K562 (cell line): ENCODE data around the gene ABCC11. TPM values are rescaled to one million over a fixed set of nuclear protein-coding genes. Genes with fewer than 3 reads are reported as not detected.

ENCODE experiments used
- ATAC-seq: fragments of 200-7000 bp; cut with Tn5 transposase; 3 replicates; pipeline ENCODE4 v1.9.1; 2020; ENCODE audit warnings: moderate library complexity
- BruUV-seq: library from RNA; stranded (reverse); fragments of 400-500 nt; replicated peaks from 2 replicates; lab custom pipeline; 2021; lab: Mats Ljungman, UMichigan
- CTCF ChIA-PET: fragments of 300-600 bp; formaldehyde crosslinking; extraction: SDS; loops from one replicate; lab custom pipeline; 2021; ENCODE audit warnings: low intra/inter-chr PET ratio; lab: Yijun Ruan, JAX
- POLR2A ChIA-PET: fragments of 300-600, 350-650 bp; sonication (Branson Sonifier 250); formaldehyde crosslinking; extraction: SDS; loops from one replicate; lab custom pipeline; 2021; ENCODE audit warnings: antibody characterized with exemption, inconsistent platforms; lab: Yijun Ruan, JAX
- DNase-seq, 4 experiments: peaks; one replicate each; pipeline versions ENCODE4 v3.0.0 to v3.0.0-alpha.2; 2011 to 2018; ENCODE audit warnings: low spot score in 3 of 4, mixed read lengths in 3 of 4; ENCODE audit errors: extremely low read depth in 1 of 4
- FAIRE-seq: peaks from 2 replicates; lab custom pipeline; 2011; peaks lifted over from hg19 to GRCh38; lab: Jason Lieb, UNC
- H2AFZ ChIP-seq: 2 replicates; pipeline ENCODE4 v1.6.0; 2011; ENCODE audit warnings: low read depth, low read length, control low read depth, inconsistent platforms
- H3K27ac ChIP-seq: fragments of 200-600 bp; 3 replicates; pipeline ENCODE4 v1.8.0; 2011; ENCODE audit warnings: low read depth, mild to moderate bottlenecking, control low read depth, inconsistent platforms, low read length, moderate library complexity, mixed read lengths; ENCODE audit errors: extremely low read depth
- H3K27me3 ChIP-seq, 2 experiments: fragments of 300-600 bp in 1 of 2; 2 replicates in 1 of 2; 3 replicates in 1 of 2; pipeline versions ENCODE4 v1.6.0 to v1.8.0; 2011; ENCODE audit warnings: inconsistent platforms in 2 of 2, low read length in 2 of 2, mild to moderate bottlenecking in 1 of 2, mixed read lengths in 1 of 2, moderate library complexity in 1 of 2; ENCODE audit not compliant: control insufficient read depth in 2 of 2, insufficient read depth in 2 of 2
- H3K36me3 ChIP-seq: fragments of 300-600 bp; 3 replicates; pipeline ENCODE4 v1.8.0; 2011; ENCODE audit warnings: mild to moderate bottlenecking, low read length, inconsistent platforms; ENCODE audit not compliant: control insufficient read depth, insufficient read depth
- H3K4me1 ChIP-seq, 2 experiments: fragments of 200-600 bp in 1 of 2; replicated peaks in 1 of 2; 2 replicates in 1 of 2; 3 replicates in 1 of 2; pipeline versions ENCODE4 v1.5.1 to v1.8.0; 2011; ENCODE audit warnings: inconsistent platforms in 2 of 2, low read length in 2 of 2, mild to moderate bottlenecking in 1 of 2, mixed read lengths in 1 of 2, moderate library complexity in 1 of 2; ENCODE audit not compliant: control insufficient read depth in 2 of 2, insufficient read depth in 2 of 2
- H3K4me2 ChIP-seq: 2 replicates; pipeline ENCODE4 v1.6.1; 2011; ENCODE audit warnings: low read length, control low read depth, inconsistent platforms, mixed read lengths; ENCODE audit not compliant: insufficient read depth
- H3K4me3 ChIP-seq: fragments of 200-600 bp; sonication (generic), shearing (Covaris generic); 2 replicates; pipeline ENCODE4 v1.5.1; 2016; ENCODE audit warnings: control low read depth, inconsistent platforms
- H3K79me2 ChIP-seq: fragments of 200-600 bp; 3 replicates; pipeline ENCODE4 v1.8.0; 2011; ENCODE audit warnings: low read length, inconsistent platforms; ENCODE audit not compliant: control insufficient read depth, insufficient read depth
- H3K9ac ChIP-seq, 2 experiments: 2 replicates each; pipeline versions ENCODE4 v1.6.0 to v1.6.1; 2011; ENCODE audit warnings: low read depth in 2 of 2, low read length in 2 of 2, control low read depth in 1 of 2, inconsistent platforms in 1 of 2, mild to moderate bottlenecking in 1 of 2, mixed read lengths in 1 of 2; ENCODE audit not compliant: insufficient read depth in 1 of 2
- H3K9me1 ChIP-seq: one replicate; pipeline ENCODE4 v1.6.0; 2011; ENCODE audit warnings: inconsistent platforms, mild to moderate bottlenecking, low read length, moderate library complexity; ENCODE audit not compliant: control insufficient read depth, insufficient read depth
- H3K9me3 ChIP-seq: replicated peaks from 2 replicates; pipeline ENCODE4 v1.5.1; 2011; ENCODE audit warnings: low read depth, low read length, inconsistent platforms; ENCODE audit not compliant: control insufficient read depth, insufficient read depth
- H4K20me1 ChIP-seq: replicated peaks from 2 replicates; pipeline ENCODE4 v1.6.1; 2011; ENCODE audit warnings: low read length, inconsistent platforms, mixed read lengths; ENCODE audit not compliant: control insufficient read depth, insufficient read depth
- BHLHE40 ChIP-seq: IDR thresholded peaks from 2 replicates; pipeline ENCODE4 v1.6.1; 2011; ENCODE audit warnings: low read length, improper control_type of control experiment
- CREM ChIP-seq: IDR thresholded peaks from 2 replicates; pipeline ENCODE4 v1.6.1; 2014; ENCODE audit warnings: antibody characterized with exemption, low read depth
- FOS ChIP-seq: IDR thresholded peaks from 3 replicates; pipeline ENCODE4 v1.6.1; 2011; ENCODE audit not compliant: insufficient read length; ENCODE audit errors: extremely low read depth
- GATAD2B ChIP-seq: fragments of 450-650 bp; IDR thresholded peaks from 2 replicates; pipeline ENCODE4 v1.6.1; 2017; ENCODE audit warnings: mild to moderate bottlenecking, borderline replicate concordance
- HDAC6 ChIP-seq: IDR thresholded peaks from 2 replicates; pipeline ENCODE4 v1.6.1; 2012; ENCODE audit warnings: low read depth, mild to moderate bottlenecking, control low read depth, inconsistent platforms, low read length, moderate library complexity
- JUND ChIP-seq, 2 experiments: IDR thresholded peaks; 2 replicates in 1 of 2; 3 replicates in 1 of 2; pipeline ENCODE4 v1.6.1; 2011; ENCODE audit warnings: borderline replicate concordance in 2 of 2, low read depth in 2 of 2, low read length in 2 of 2, improper control_type of control experiment in 1 of 2, missing biosample characterization in 1 of 2, missing genetic modification characterization in 1 of 2, missing genetic modification reagents in 1 of 2
- RAD21 ChIP-seq, 2 experiments: fragments of 250-450 bp in 1 of 2; fragments of 450-650 bp in 1 of 2; sonication (Bioruptor Pico) in 1 of 2; formaldehyde crosslinking in 1 of 2; IDR thresholded peaks in 1 of 2; conservative IDR thresholded peaks in 1 of 2; 2 replicates each; pipeline versions ENCODE4 v1.4.0 to v1.8.0; 2020 to 2022; ENCODE audit warnings: mild to moderate bottlenecking in 2 of 2, moderate library complexity in 1 of 2
- RB1 ChIP-seq: fragments of 450-650 bp; IDR thresholded peaks from 2 replicates; pipeline ENCODE4 v1.6.1; 2017; ENCODE audit warnings: low read depth, mild to moderate bottlenecking
- RCOR1 ChIP-seq, 2 experiments: IDR thresholded peaks; 2 replicates each; pipeline ENCODE4 v1.6.1; 2012; ENCODE audit warnings: low read depth in 2 of 2, low read length in 2 of 2, borderline replicate concordance in 1 of 2, improper control_type of control experiment in 1 of 2
- SMC3 ChIP-seq: conservative IDR thresholded peaks from 2 replicates; pipeline ENCODE4 v1.6.1; 2011; ENCODE audit warnings: low read depth, low read length, improper control_type of control experiment; ENCODE audit not compliant: insufficient read depth
- ZBTB5 ChIP-seq: fragments of 450-650 bp; IDR thresholded peaks from 2 replicates; pipeline ENCODE4 v1.6.1; 2017; ENCODE audit warnings: antibody characterized with exemption
- WGBS: fragments of 100-300 bp; shearing (Covaris generic); methylation state at CpG from one replicate; pipeline ENCODE4 v1.1.6; 2016; ENCODE audit warnings: low coverage, mixed read lengths; ENCODE audit not compliant: insufficient coverage; ENCODE audit errors: missing lambda C conversion rate; 5-methylcytosine and 5-hydroxymethylcytosine counted together
- in situ Hi-C: fragments of 300-500 bp; cut with MboI; formaldehyde crosslinking; loops from 4 replicates; pipeline ENCODE4 v1.15.0; 2018; ENCODE audit warnings: inconsistent platforms, mixed read lengths
- intact Hi-C: fragments of 100-400 bp; cut with micrococcal nuclease; formaldehyde crosslinking; loops from 2 replicates; pipeline ENCODE4 v1.14.2; 2022
- polyA plus RNA-seq, 8 experiments: library from polyadenylated mRNA; depleted of rRNA in 4 of 8; stranded (reverse) in 5 of 8; unstranded in 3 of 8; fragments of >200 nt; fragmentation: Nextera tagmentation in 2 of 8; fragmentation: Illumina TruSeq in 1 of 8; extraction: Ambion mirVana in 2 of 8; extraction: Trizol in 1 of 8; gene quantifications; 2 replicates each; pipeline versions ENCODE4 v1.2.1 to v1.2.3, GENCODE V29; 2011 to 2014; ENCODE audit warnings: inconsistent platforms in 1 of 8, missing spikeins in 1 of 8
- total RNA-seq, 7 experiments: library from RNA; depleted of rRNA in 6 of 7; stranded (reverse); fragments of >200 nt in 6 of 7; fragmentation: Illumina TruSeq in 2 of 7; extraction: Trizol in 2 of 7; gene quantifications; 2 replicates each; pipeline versions ENCODE4 v1.2.1 to v1.2.3, GENCODE V29; 2011 to 2021; ENCODE audit warnings: low replicate concordance in 1 of 7
- TF ChIP-seq, protein P1 (sequence below): sonication (generic); formaldehyde crosslinking; IDR thresholded peaks from 2 replicates; pipeline ENCODE4 v1.8.0; 2022; ENCODE audit warnings: missing genetic modification reagents, mild to moderate bottlenecking, moderate library complexity, borderline replicate concordance
- TF ChIP-seq, protein P2 (sequence below): fragments of 250-450 bp; sonication (Bioruptor Pico); IDR thresholded peaks from 2 replicates; pipeline ENCODE4 v1.8.0; 2022; ENCODE audit warnings: inconsistent platforms, mild to moderate bottlenecking, moderate library complexity, borderline replicate concordance

The ABCC11 gene
- total and polyA plus RNA-seq, 9 of the 15 experiments (the other 6 are each of a cell fraction or from before 2014, with no cell fraction given) = 0.04 to 0.14 (median 0.04) TPM; not detected in 6

GRCh38 chr16:48164907-48165715 lies 82.2 kb downstream of the ABCC11 start:
- H3K27me3 ChIP-seq = peaks cover 4 to 22% of the 10 kb centered on the region in 2 experiments; a peak in 2 of 5 replicates
- DNase-seq (peak; percentile 80 to 84 (median 82)), ATAC-seq (peak; percentile 100), FAIRE-seq (peak; percentile 96)
- no peak overlapping the region for H3K27ac ChIP-seq
- H3K79me2 ChIP-seq = no peaks in the 10 kb centered on the region
- H3K4me2 ChIP-seq = peak overlapping the region; percentile 46; the same call in 1 of the 2 replicates
- intact Hi-C loops = loop anchor here (5.0 to 10.0 kb wide), 4 partner anchors 910 to 1610 kb away; no protein-coding TSS in a partner anchor
- no TSS peak for BruUV-seq
- H3K9me1 ChIP-seq = no peaks in the 10 kb centered on the region
- 3% methylated on average over 16 of the region's 16 CpGs for WGBS
- H3K9me3 ChIP-seq = no peaks in the 10 kb centered on the region
- no peaks in the 10 kb centered on the region for H3K36me3 ChIP-seq
- no peaks in the 10 kb centered on the region for H3K4me1 ChIP-seq
- in situ Hi-C loops = loop anchor here (5.0 to 10.0 kb wide), 2 partner anchors 1128 to 1220 kb away; no protein-coding TSS in a partner anchor
- H4K20me1 ChIP-seq = no peaks in the 10 kb centered on the region; the same call in 1 of the 2 replicates
- POLR2A ChIA-PET = interaction anchor here (0.5 to 1.5 kb wide), 2 partner anchors 9 to 222 kb away, joined by 3 to 4 read pairs; no protein-coding TSS in a partner anchor
- peak overlapping the region; percentile 14; the same call in 1 of the 2 replicates for H2AFZ ChIP-seq
- no peak overlapping the region for H3K4me3 ChIP-seq
- H3K9ac ChIP-seq = no peak overlapping the region; a peak in 1 of 4 replicates
- CTCF ChIA-PET = interaction anchor here (1.0 to 1.3 kb wide), 4 partner anchors 136 to 1310 kb away, joined by 3 to 7 read pairs (median 3); partner anchors contain the start of gene NETO2
- TF ChIP-seq JUND (IDR thresholded peaks at IDR 0.05; ENCODE audit: borderline replicate concordance, low read depth, low read length) (0 out of 2 replicates have a peak, but pooled peaks have one; percentile 17), JUND (tag; IDR thresholded peaks at IDR 0.05; ENCODE audit: borderline replicate concordance, low read depth, low read length) (no peak), RB1 (peak; percentile 23; the same call in 1 of the 2 replicates), ZBTB5 (no peak), RAD21 (CRISPR knock-in tag; conservative IDR thresholded peaks at IDR 0.05 in 1 of 2, IDR thresholded peaks at IDR 0.05 in 1 of 2) (peak; percentile 75 to 89), RCOR1 (IDR thresholded peaks at IDR 0.05; ENCODE audit: borderline replicate concordance in 1 of 2, low read depth in 2 of 2, low read length in 2 of 2) (0 out of 4 replicates have a peak, but pooled peaks of 1 of the 2 experiments have one; percentile 28), SMC3 (peak; percentile 91), BHLHE40 (peak; percentile 44; the same call in 1 of the 2 replicates), HDAC6 (no peak), FOS (no peak), GATAD2B (no peak), CREM (peak; percentile 23; the same call in 1 of the 2 replicates)
- TF ChIP-seq, protein P1, sequence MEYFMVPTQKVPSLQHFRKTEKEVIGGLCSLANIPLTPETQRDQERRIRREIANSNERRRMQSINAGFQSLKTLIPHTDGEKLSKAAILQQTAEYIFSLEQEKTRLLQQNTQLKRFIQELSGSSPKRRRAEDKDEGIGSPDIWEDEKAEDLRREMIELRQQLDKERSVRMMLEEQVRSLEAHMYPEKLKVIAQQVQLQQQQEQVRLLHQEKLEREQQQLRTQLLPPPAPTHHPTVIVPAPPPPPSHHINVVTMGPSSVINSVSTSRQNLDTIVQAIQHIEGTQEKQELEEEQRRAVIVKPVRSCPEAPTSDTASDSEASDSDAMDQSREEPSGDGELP (CRISPR knock-in tag) = peak; percentile 30; the same call in 1 of the 2 replicates
- TF ChIP-seq, protein P2, sequence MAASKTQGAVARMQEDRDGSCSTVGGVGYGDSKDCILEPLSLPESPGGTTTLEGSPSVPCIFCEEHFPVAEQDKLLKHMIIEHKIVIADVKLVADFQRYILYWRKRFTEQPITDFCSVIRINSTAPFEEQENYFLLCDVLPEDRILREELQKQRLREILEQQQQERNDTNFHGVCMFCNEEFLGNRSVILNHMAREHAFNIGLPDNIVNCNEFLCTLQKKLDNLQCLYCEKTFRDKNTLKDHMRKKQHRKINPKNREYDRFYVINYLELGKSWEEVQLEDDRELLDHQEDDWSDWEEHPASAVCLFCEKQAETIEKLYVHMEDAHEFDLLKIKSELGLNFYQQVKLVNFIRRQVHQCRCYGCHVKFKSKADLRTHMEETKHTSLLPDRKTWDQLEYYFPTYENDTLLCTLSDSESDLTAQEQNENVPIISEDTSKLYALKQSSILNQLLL (CRISPR knock-in tag) = no peak
